ENCODE data around the gene SIM2. TPM values are rescaled to one million over a fixed set of nuclear protein-coding genes. Genes with fewer than 3 reads are reported as not detected.

Gene SIM2
- total and polyA plus RNA-seq, 2 donors (not counting 1 experiment from before 2014, with no cell fraction given): 0.22 TPM; not detected in 1

DNA sequence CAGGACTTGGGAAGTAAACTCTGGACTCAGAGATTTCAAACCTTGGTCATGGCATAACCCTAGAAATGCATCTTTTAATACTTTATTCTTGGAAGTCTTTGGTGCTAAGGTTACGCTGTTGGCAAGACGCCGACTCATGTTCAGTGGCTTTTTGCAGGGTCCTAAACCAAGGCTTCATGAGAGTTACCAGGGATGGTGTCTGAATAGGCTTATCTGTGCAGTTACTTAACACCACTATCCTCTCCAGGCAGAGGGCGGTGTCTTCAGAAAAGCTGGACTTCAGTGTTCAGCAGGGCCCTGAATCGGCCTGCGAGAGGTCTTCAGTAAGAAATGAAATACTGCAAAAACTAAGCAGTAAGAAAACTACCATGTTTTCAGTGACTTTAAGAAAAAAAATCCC lies 58.3 kb downstream of the SIM2 start:
- Histone ChIP-seq H3K4me1 (ENCODE audit: control insufficient read depth, extremely low read depth, insufficient read depth, low read length) (peaks cover 3% of the 10 kb centered on the region), H3K4me3 (replicated peaks in 1 of 4; ENCODE audit: control extremely low read depth in 1 of 4, insufficient read depth in 1 of 4, low read depth in 3 of 4, low read length in 4 of 4) (no peak overlapping the region), H3K9ac (ENCODE audit: insufficient read depth, low read length) (no peak overlapping the region), H3K36me3 (ENCODE audit: control insufficient read depth, insufficient read depth, low read length) (peaks cover 1% of the 10 kb centered on the region), H3K27ac (ENCODE audit: insufficient read depth, low read length) (no peak overlapping the region), H3K4me2 (ENCODE audit: extremely low read depth, insufficient read depth, low read length) (no peak overlapping the region), H3K27me3 (ENCODE audit: control insufficient read depth, insufficient read depth, low read length) (no peaks in the 10 kb centered on the region), H3K9me3 (ENCODE audit: control insufficient read depth, insufficient read depth, low read depth, low read length) (no peaks in the 10 kb centered on the region), H3K79me2 (ENCODE audit: control insufficient read depth, insufficient read depth, low read length) (no peaks in the 10 kb centered on the region), H2AFZ (ENCODE audit: low read length) (no peak overlapping the region), H4K20me1 (ENCODE audit: control insufficient read depth, extremely low read depth, insufficient read depth, low read length) (no peaks in the 10 kb centered on the region)
- no peak for TF ChIP-seq EZH2 (IDR thresholded peaks at IDR 0.05; ENCODE audit: low read length, missing control alignments)
- TF ChIP-seq, protein P1, sequence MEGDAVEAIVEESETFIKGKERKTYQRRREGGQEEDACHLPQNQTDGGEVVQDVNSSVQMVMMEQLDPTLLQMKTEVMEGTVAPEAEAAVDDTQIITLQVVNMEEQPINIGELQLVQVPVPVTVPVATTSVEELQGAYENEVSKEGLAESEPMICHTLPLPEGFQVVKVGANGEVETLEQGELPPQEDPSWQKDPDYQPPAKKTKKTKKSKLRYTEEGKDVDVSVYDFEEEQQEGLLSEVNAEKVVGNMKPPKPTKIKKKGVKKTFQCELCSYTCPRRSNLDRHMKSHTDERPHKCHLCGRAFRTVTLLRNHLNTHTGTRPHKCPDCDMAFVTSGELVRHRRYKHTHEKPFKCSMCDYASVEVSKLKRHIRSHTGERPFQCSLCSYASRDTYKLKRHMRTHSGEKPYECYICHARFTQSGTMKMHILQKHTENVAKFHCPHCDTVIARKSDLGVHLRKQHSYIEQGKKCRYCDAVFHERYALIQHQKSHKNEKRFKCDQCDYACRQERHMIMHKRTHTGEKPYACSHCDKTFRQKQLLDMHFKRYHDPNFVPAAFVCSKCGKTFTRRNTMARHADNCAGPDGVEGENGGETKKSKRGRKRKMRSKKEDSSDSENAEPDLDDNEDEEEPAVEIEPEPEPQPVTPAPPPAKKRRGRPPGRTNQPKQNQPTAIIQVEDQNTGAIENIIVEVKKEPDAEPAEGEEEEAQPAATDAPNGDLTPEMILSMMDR (conservative IDR thresholded peaks at IDR 0.05 in 1 of 2, IDR thresholded peaks at IDR 0.05 in 1 of 2; ENCODE audit: low read depth in 1 of 2, low read length in 2 of 2): no peak
- no peak for DNase-seq (ENCODE audit: low read depth in 2 of 2)

DNA sequence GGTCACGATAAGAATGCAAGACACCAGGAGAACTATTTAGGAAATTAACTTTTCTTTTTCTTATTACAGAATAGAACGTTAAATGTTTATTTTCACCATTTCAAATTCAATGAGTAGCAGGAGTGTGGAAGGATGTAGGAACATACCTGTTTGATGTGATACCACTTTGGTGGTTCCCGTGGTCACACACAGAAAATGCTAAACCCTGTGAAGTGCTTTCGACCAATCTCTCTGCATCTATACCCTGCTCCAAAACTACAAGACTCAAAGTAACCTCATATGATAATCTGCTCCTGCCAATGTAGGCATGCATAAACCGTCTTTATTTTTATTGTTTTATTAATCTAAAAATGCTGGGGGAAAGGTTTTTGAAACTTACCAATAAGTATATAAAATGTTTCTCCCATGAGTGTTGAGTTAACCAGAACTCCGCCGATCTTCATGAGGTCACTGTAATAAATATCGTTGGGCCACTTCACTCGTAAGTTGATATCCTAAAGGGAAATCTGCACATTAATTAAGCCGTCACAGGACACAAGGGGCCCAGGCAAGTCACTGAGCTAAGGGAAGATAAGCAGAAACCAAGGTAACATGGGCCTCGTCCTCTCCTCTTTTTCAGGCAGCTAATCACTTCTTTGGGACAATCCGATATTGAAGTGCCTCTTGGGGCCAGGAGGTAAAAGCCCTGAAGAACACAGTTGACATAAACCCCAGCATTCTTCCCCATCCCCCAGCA lies 60.6 kb downstream of the SIM2 start:
- no peak overlapping the region for H2AFZ ChIP-seq (ENCODE audit: low read length)
- H3K4me3 ChIP-seq (replicated peaks in 1 of 4; ENCODE audit: control extremely low read depth in 1 of 4, insufficient read depth in 1 of 4, low read depth in 3 of 4, low read length in 4 of 4): no peak overlapping the region

DNA sequence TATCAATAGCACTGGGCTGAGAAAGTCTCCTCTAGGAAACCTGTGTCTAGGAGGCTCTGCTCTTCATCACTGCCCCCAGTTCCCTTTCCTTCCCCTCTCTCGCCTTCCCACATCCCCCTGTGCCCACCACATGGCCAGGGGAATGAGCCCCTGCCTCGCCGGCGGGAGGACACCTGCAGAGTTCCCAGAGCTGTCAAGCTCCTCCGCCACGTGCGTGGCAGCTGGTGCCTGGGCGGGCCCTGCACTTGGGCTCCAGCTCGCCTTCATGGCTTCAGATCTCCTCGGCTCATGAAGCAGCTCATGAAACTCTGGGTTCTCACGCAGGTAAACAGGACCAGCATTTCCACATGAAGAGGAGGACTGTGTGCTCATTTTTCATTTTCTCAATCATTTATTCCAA lies 62.8 kb downstream of the SIM2 start:
- Histone ChIP-seq H3K36me3 (ENCODE audit: control insufficient read depth, insufficient read depth, low read length) (no peaks in the 10 kb centered on the region), H3K9ac (ENCODE audit: insufficient read depth, low read length) (no peak overlapping the region), H4K20me1 (ENCODE audit: control insufficient read depth, extremely low read depth, insufficient read depth, low read length) (no peaks in the 10 kb centered on the region), H3K27ac (ENCODE audit: insufficient read depth, low read length) (no peak overlapping the region), H3K79me2 (ENCODE audit: control insufficient read depth, insufficient read depth, low read length) (no peaks in the 10 kb centered on the region), H3K27me3 (ENCODE audit: control insufficient read depth, insufficient read depth, low read length) (no peaks in the 10 kb centered on the region), H3K4me1 (ENCODE audit: control insufficient read depth, extremely low read depth, insufficient read depth, low read length) (no peaks in the 10 kb centered on the region), H2AFZ (ENCODE audit: low read length) (no peak overlapping the region), H3K9me3 (ENCODE audit: control insufficient read depth, insufficient read depth, low read depth, low read length) (no peaks in the 10 kb centered on the region), H3K4me2 (ENCODE audit: extremely low read depth, insufficient read depth, low read length) (no peak overlapping the region), H3K4me3 (replicated peaks in 1 of 4; ENCODE audit: control extremely low read depth in 1 of 4, insufficient read depth in 1 of 4, low read depth in 3 of 4, low read length in 4 of 4) (no peak overlapping the region)
- no peak for DNase-seq (ENCODE audit: low read depth in 2 of 2)
- TF ChIP-seq EZH2 (IDR thresholded peaks at IDR 0.05; ENCODE audit: low read length, missing control alignments): no peak
- TF ChIP-seq, protein P1 (conservative IDR thresholded peaks at IDR 0.05 in 1 of 2, IDR thresholded peaks at IDR 0.05 in 1 of 2; ENCODE audit: low read depth in 1 of 2, low read length in 2 of 2): no peak

More for the DNA sequence above, 60.6 kb downstream of the SIM2 start:
- H3K27ac ChIP-seq (ENCODE audit: insufficient read depth, low read length): no peak overlapping the region
- H4K20me1 ChIP-seq (ENCODE audit: control insufficient read depth, extremely low read depth, insufficient read depth, low read length): no peaks in the 10 kb centered on the region
- H3K4me2 ChIP-seq (ENCODE audit: extremely low read depth, insufficient read depth, low read length): no peak overlapping the region
- no peaks in the 10 kb centered on the region for H3K36me3 ChIP-seq (ENCODE audit: control insufficient read depth, insufficient read depth, low read length)
- no peak for DNase-seq (ENCODE audit: low read depth in 2 of 2)
- no peaks in the 10 kb centered on the region for H3K9me3 ChIP-seq (ENCODE audit: control insufficient read depth, insufficient read depth, low read depth, low read length)
- H3K27me3 ChIP-seq (ENCODE audit: control insufficient read depth, insufficient read depth, low read length): no peaks in the 10 kb centered on the region
- H3K9ac ChIP-seq (ENCODE audit: insufficient read depth, low read length): no peak overlapping the region
- TF ChIP-seq EZH2 (IDR thresholded peaks at IDR 0.05; ENCODE audit: low read length, missing control alignments): no peak
- TF ChIP-seq, protein P1 (conservative IDR thresholded peaks at IDR 0.05 in 1 of 2, IDR thresholded peaks at IDR 0.05 in 1 of 2; ENCODE audit: low read depth in 1 of 2, low read length in 2 of 2): no peak
- no peaks in the 10 kb centered on the region for H3K79me2 ChIP-seq (ENCODE audit: control insufficient read depth, insufficient read depth, low read length)
- no peaks in the 10 kb centered on the region for H3K4me1 ChIP-seq (ENCODE audit: control insufficient read depth, extremely low read depth, insufficient read depth, low read length)
